ENCODE results near the gene PINK1.

DNA sequence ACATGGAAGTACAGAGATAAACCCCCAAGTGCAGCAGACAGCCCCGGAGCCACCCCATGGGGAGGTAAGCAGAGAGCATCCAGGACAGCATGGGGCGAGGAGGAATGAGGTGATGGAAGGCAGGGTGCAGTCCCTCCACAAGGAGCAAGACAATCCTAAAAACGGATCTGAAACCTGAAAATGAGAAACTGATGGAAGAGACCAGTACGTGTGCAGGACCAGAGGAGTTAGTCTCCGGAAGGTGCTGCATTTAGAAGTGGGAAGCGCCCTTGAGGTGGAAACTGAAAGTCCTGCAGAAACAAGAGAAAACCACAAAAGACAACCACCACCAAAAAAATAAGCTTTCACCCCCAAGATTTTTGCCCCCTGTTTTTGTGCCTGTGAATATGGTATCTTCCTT is 45.3 kb downstream of the PINK1 start:
- TF ChIP-seq, protein P1, sequence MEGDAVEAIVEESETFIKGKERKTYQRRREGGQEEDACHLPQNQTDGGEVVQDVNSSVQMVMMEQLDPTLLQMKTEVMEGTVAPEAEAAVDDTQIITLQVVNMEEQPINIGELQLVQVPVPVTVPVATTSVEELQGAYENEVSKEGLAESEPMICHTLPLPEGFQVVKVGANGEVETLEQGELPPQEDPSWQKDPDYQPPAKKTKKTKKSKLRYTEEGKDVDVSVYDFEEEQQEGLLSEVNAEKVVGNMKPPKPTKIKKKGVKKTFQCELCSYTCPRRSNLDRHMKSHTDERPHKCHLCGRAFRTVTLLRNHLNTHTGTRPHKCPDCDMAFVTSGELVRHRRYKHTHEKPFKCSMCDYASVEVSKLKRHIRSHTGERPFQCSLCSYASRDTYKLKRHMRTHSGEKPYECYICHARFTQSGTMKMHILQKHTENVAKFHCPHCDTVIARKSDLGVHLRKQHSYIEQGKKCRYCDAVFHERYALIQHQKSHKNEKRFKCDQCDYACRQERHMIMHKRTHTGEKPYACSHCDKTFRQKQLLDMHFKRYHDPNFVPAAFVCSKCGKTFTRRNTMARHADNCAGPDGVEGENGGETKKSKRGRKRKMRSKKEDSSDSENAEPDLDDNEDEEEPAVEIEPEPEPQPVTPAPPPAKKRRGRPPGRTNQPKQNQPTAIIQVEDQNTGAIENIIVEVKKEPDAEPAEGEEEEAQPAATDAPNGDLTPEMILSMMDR (IDR thresholded peaks at IDR 0.05), result no peak
- TF ChIP-seq POLR2A (IDR thresholded peaks at IDR 0.05) (no peak), POLR2AphosphoS5 (IDR thresholded peaks at IDR 0.05) (no peak)
